ENCODE results near the gene SLC35A3. TPM values are rescaled to one million over a fixed set of nuclear protein-coding genes. Genes with fewer than 3 reads are reported as not detected.
"Not testable (repeated sequence)": the region's sequence is repeated elsewhere in the genome, so short reads cannot be mapped to it uniquely, and the experiment has no call there.

Gene SLC35A3
- total and polyA plus RNA-seq, 7 experiments from 2014 or later = 13.9 to 31.6 (median 24.2) TPM

DNA sequence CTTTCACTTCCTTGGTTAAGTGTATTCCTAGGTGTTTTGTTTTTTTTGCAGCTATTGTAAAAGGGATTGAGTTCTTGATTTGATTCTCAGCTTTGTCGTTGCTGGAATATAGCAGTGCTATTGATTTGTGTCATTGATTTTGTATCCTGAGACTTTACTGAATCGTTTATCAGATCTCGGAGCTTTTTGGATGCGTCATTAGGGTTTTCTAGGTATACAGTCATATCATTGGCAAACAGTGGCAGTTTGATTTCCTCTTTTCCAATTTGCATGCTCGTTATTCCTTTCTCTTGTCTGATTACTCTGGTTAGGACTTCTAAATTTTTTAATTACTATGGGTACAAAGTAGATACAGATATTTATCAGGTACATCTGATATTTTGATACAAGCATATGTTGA is 75.4 kb downstream of the SLC35A3 start:
- DNase-seq (no peak), ATAC-seq (no peak)
- intact Hi-C loops (cut with micrococcal nuclease) = no loop called here
- Mint-ChIP-seq H3K4me3 (peak overlapping the region in 8 of 10 donors; percentile 3 to 63 (median 32)), H3K27ac (peak overlapping the region in 2 of 9 donors; percentile 1 to 12), H3K9me3 (peaks cover 0 to 10% (median 0%) of the 10 kb centered on the region in 11 donors), H3K4me1 (peaks cover 60 to 97% (median 86%) of the 10 kb centered on the region in 7 donors), H3K36me3 (peaks cover 4 to 37% (median 28%) of the 10 kb centered on the region in 5 donors), H3K27me3 (no peaks in the 10 kb centered on the region)
- no peak overlapping the region for H3K4me3 ChIP-seq (ENCODE audit: low read length)
- POLR2A ChIA-PET = no interaction called here
- no peaks in the 10 kb centered on the region for H3K9me3 ChIP-seq (ENCODE audit: control insufficient read depth in 2 of 3, low read length in 3 of 3)
- H3K27me3 ChIP-seq (ENCODE audit: control insufficient read depth in 2 of 2, insufficient read depth in 2 of 2, low read length in 2 of 2) = no peaks in the 10 kb centered on the region
- peaks cover 0 to 4% (median 0%) of the 10 kb centered on the region in 3 experiments for H3K36me3 ChIP-seq (ENCODE audit: control insufficient read depth in 2 of 3, insufficient read depth in 3 of 3, low read length in 3 of 3)
- CTCF ChIA-PET = interaction anchor here (0.7 kb wide), 1 partner anchor 414 kb away, joined by 3 read pairs; no protein-coding TSS in a partner anchor
- H3K27ac ChIP-seq (ENCODE audit: low read depth, low read length) = no peak overlapping the region
- peaks cover 12 to 49% of the 10 kb centered on the region in 2 donors for H3K4me1 ChIP-seq (ENCODE audit: control insufficient read depth in 2 of 2, insufficient read depth in 2 of 2, low read length in 2 of 2)

DNA sequence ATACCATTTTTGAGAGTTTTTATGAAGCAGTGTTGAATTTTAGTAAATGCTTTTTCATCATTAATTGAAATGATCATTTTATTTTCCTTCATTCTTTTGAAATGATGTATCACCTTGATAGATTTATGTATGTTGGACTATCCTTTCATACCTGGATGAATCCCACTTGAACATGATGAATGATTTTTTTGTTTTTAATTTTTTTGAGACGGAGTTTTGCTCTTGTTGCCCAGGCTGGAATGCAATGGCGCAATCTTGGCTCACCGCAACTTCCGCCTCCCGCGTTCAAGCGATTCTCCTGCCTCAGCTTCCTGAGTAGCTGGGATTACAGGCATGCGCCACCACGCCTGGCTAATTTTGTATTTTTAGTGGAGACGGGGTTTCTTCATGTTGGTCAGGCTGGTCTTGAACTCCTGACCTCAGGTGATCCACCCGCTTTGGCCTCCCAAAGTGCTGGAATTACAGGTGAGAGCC is 77.5 kb downstream of the SLC35A3 start:
- peak overlapping the region; percentile 1 to 77 (median 59) for H3K4me3 Mint-ChIP-seq
- H3K36me3 Mint-ChIP-seq = peaks cover 4 to 46% (median 36%) of the 10 kb centered on the region in 5 donors
- H3K27ac Mint-ChIP-seq = peak overlapping the region in 7 of 9 donors; percentile 30 to 84 (median 67)
- peaks cover 0 to 10% (median 0%) of the 10 kb centered on the region in 11 donors for H3K9me3 Mint-ChIP-seq
- H3K4me1 Mint-ChIP-seq = peaks cover 48 to 91% (median 82%) of the 10 kb centered on the region in 7 donors
- H3K27me3 Mint-ChIP-seq; DNase-seq; H3K4me3 ChIP-seq (ENCODE audit: low read length); ATAC-seq; H3K27me3 ChIP-seq (ENCODE audit: control insufficient read depth in 2 of 2, insufficient read depth in 2 of 2, low read length in 2 of 2); H3K9me3 ChIP-seq (ENCODE audit: control insufficient read depth in 2 of 3, low read length in 3 of 3): not testable (repeated sequence)
- intact Hi-C loops (cut with micrococcal nuclease) = loop anchor here in 1 of 2 donors (2.0 kb wide), 1 partner anchor 14 kb away; no protein-coding TSS in a partner anchor
- Histone ChIP-seq H3K36me3 (ENCODE audit: control insufficient read depth in 2 of 3, insufficient read depth in 3 of 3, low read length in 3 of 3) (peaks cover 0 to 11% (median 0%) of the 10 kb centered on the region in 3 experiments), H3K27ac (ENCODE audit: low read depth, low read length) (peak overlapping the region; percentile 22), H3K4me1 (ENCODE audit: control insufficient read depth in 2 of 2, insufficient read depth in 2 of 2, low read length in 2 of 2) (peaks cover 7 to 42% of the 10 kb centered on the region in 2 donors)
- CTCF ChIA-PET = interaction anchor here (0.6 kb wide), 1 partner anchor 146 kb away, joined by 3 read pairs; no protein-coding TSS in a partner anchor
- POLR2A ChIA-PET = interaction anchor here (1.3 kb wide), 1 partner anchor 9 kb away, joined by 5 read pairs; a partner anchor contains a TSS

DNA sequence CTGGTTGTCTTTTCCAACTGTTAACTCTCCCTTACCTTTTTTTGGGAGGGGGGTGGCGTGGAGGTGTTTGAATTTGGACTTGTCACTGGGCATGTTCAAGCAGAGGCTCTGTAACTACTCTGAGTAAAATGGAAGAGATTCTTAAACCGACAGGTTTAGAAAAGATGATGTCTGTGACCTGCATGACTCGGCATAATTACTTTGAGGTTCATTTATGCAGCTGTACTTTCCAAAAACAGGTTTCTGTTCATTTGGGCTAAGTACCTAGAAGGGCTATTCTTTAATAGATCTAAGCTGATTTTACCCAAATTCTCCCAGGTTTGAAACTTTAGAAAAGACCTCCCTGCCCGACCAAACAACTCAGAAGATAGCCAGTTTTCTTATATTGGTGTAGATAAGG is 80.3 kb downstream of the SLC35A3 start:
- ATAC-seq = no peak
- Histone ChIP-seq H3K27me3 (ENCODE audit: control insufficient read depth in 2 of 2, insufficient read depth in 2 of 2, low read length in 2 of 2) (no peaks in the 10 kb centered on the region), H3K27ac (ENCODE audit: low read depth, low read length) (no peak overlapping the region), H3K9me3 (ENCODE audit: control insufficient read depth in 2 of 3, low read length in 3 of 3) (no peaks in the 10 kb centered on the region), H3K36me3 (ENCODE audit: control insufficient read depth in 2 of 3, insufficient read depth in 3 of 3, low read length in 3 of 3) (peaks cover 0 to 11% (median 0%) of the 10 kb centered on the region in 3 experiments), H3K4me1 (ENCODE audit: control insufficient read depth in 2 of 2, insufficient read depth in 2 of 2, low read length in 2 of 2) (peaks cover 7 to 34% of the 10 kb centered on the region in 2 donors), H3K4me3 (ENCODE audit: low read length) (no peak overlapping the region)
- intact Hi-C loops (cut with micrococcal nuclease) = no loop called here
- POLR2A ChIA-PET = no interaction called here
- H3K9me3 Mint-ChIP-seq = peaks cover 0 to 1% (median 0%) of the 10 kb centered on the region in 11 donors
- no peak overlapping the region for H3K4me3 Mint-ChIP-seq
- H3K36me3 Mint-ChIP-seq = peaks cover under 1 to 31% (median 18%) of the 10 kb centered on the region in 5 donors
- CTCF ChIA-PET = no interaction called here
- H3K27me3 Mint-ChIP-seq = no peaks in the 10 kb centered on the region
- DNase-seq = no peak
- peaks cover 30 to 79% (median 70%) of the 10 kb centered on the region in 7 donors for H3K4me1 Mint-ChIP-seq
- H3K27ac Mint-ChIP-seq = peak overlapping the region in 2 of 9 donors; percentile 4 to 50

DNA sequence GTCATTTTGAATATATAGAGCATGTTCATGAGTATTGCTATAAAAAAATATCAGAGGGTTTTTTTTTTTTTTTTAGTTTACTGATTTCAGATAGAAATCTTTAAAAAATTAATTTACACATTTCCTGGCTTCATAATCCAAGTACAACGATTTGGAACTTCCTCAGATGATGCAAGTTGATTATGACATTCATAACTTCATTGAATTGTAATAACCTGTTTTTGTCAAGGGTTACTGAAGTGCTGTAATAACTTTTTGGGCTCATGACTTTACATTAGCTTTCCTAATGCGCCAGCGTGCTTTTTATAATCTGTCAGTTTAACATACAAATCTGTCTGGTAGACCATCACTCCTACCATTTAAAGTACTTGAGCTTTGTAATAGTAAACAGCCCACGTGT is 81.6 kb downstream of the SLC35A3 start:
- ATAC-seq (no peak), DNase-seq (no peak)
- H3K4me1 Mint-ChIP-seq = peaks cover 25 to 72% (median 65%) of the 10 kb centered on the region in 7 donors
- Histone ChIP-seq H3K27ac (ENCODE audit: low read depth, low read length) (no peak overlapping the region), H3K4me1 (ENCODE audit: control insufficient read depth in 2 of 2, insufficient read depth in 2 of 2, low read length in 2 of 2) (peaks cover 7 to 32% of the 10 kb centered on the region in 2 donors), H3K4me3 (ENCODE audit: low read length) (no peak overlapping the region), H3K27me3 (ENCODE audit: control insufficient read depth in 2 of 2, insufficient read depth in 2 of 2, low read length in 2 of 2) (no peaks in the 10 kb centered on the region), H3K36me3 (ENCODE audit: control insufficient read depth in 2 of 3, insufficient read depth in 3 of 3, low read length in 3 of 3) (peaks cover 0 to 17% (median 0%) of the 10 kb centered on the region in 3 experiments), H3K9me3 (ENCODE audit: control insufficient read depth in 2 of 3, low read length in 3 of 3) (no peaks in the 10 kb centered on the region)
- CTCF ChIA-PET = no interaction called here
- H3K36me3 Mint-ChIP-seq = peaks cover 5 to 32% (median 20%) of the 10 kb centered on the region in 5 donors
- no peaks in the 10 kb centered on the region for H3K27me3 Mint-ChIP-seq
- POLR2A ChIA-PET = interaction anchor here (0.6 to 1.2 kb wide), 2 partner anchors 10 to 1032 kb away, joined by 3 to 4 read pairs; no protein-coding TSS in a partner anchor
- intact Hi-C loops (cut with micrococcal nuclease) = no loop called here
- no peaks in the 10 kb centered on the region for H3K9me3 Mint-ChIP-seq
- peak overlapping the region in 1 of 9 donors; percentile 58 for H3K27ac Mint-ChIP-seq
- H3K4me3 Mint-ChIP-seq = peak overlapping the region in 1 of 10 donors; percentile 20

- Histone ChIP-seq H3K4me3 (ENCODE audit: low read length) (no peak overlapping the region), H3K4me1 (ENCODE audit: control insufficient read depth in 2 of 2, insufficient read depth in 2 of 2, low read length in 2 of 2) (peaks cover 5 to 27% of the 10 kb centered on the region in 2 donors), H3K27me3 (ENCODE audit: control insufficient read depth in 2 of 2, insufficient read depth in 2 of 2, low read length in 2 of 2) (no peaks in the 10 kb centered on the region), H3K9me3 (ENCODE audit: control insufficient read depth in 2 of 3, low read length in 3 of 3) (no peaks in the 10 kb centered on the region), H3K36me3 (ENCODE audit: control insufficient read depth in 2 of 3, insufficient read depth in 3 of 3, low read length in 3 of 3) (peaks cover 0 to 20% (median 0%) of the 10 kb centered on the region in 3 experiments), H3K27ac (ENCODE audit: low read depth, low read length) (no peak overlapping the region)
- DNase-seq = no peak
- H3K27me3 Mint-ChIP-seq = no peaks in the 10 kb centered on the region
- ChIA-PET POLR2A (interaction anchor here (0.6 to 1.2 kb wide), 2 partner anchors 10 to 1031 kb away, joined by 3 to 4 read pairs; no protein-coding TSS in a partner anchor), CTCF (no interaction called here)
- peak overlapping the region in 1 of 10 donors; percentile 20 for H3K4me3 Mint-ChIP-seq
- no peak for ATAC-seq
- H3K4me1 Mint-ChIP-seq = peaks cover 20 to 72% (median 65%) of the 10 kb centered on the region in 7 donors
- H3K36me3 Mint-ChIP-seq = peaks cover 6 to 33% (median 24%) of the 10 kb centered on the region in 5 donors
- intact Hi-C loops (cut with micrococcal nuclease) = no loop called here
- H3K9me3 Mint-ChIP-seq = no peaks in the 10 kb centered on the region
- H3K27ac Mint-ChIP-seq = peak overlapping the region in 2 of 9 donors; percentile 16 to 58
Observed at GRCh38 chr1:100051893-100052292, 82.1 kb downstream of the SLC35A3 start.

DNA sequence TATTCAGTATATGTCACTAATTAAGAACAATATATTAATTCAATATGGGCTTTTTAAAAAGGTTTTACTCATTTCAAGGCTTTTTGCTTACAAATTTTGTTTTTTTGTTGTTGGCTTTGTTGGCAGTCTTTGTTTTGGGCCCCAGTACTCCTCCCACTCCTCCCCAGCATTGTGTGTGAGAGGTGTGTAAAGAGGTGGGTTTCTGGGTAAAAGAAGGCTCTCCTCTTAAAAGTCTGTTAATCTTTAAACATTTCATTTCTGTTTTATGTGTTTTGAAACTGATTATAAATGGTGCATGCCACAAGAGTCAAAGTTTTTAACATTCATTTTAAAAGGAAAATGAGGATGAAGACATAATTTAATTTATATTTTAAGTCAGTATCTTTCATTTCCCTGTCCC is 83.3 kb downstream of the SLC35A3 start:
- ChIA-PET CTCF (interaction anchor here (0.7 kb wide), 1 partner anchor 1141 kb away, joined by 5 read pairs; no protein-coding TSS in a partner anchor), POLR2A (no interaction called here)

More for the DNA sequence above, 83.3 kb downstream of the SLC35A3 start:
- Histone ChIP-seq H3K4me3 (ENCODE audit: low read length) (no peak overlapping the region), H3K27me3 (ENCODE audit: control insufficient read depth in 2 of 2, insufficient read depth in 2 of 2, low read length in 2 of 2) (no peaks in the 10 kb centered on the region), H3K4me1 (ENCODE audit: control insufficient read depth in 2 of 2, insufficient read depth in 2 of 2, low read length in 2 of 2) (peaks cover 0 to 16% of the 10 kb centered on the region in 2 donors), H3K9me3 (ENCODE audit: control insufficient read depth in 2 of 3, low read length in 3 of 3) (no peaks in the 10 kb centered on the region), H3K36me3 (ENCODE audit: control insufficient read depth in 2 of 3, insufficient read depth in 3 of 3, low read length in 3 of 3) (peaks cover 0 to 26% (median 0%) of the 10 kb centered on the region in 3 experiments), H3K27ac (ENCODE audit: low read depth, low read length) (no peak overlapping the region)
- DNase-seq (no peak), ATAC-seq (no peak)
- H3K4me3 Mint-ChIP-seq = no peak overlapping the region
- no peaks in the 10 kb centered on the region for H3K9me3 Mint-ChIP-seq
- H3K4me1 Mint-ChIP-seq = peaks cover 17 to 64% (median 58%) of the 10 kb centered on the region in 7 donors
- intact Hi-C loops (cut with micrococcal nuclease) = no loop called here
- peaks cover 6 to 38% (median 25%) of the 10 kb centered on the region in 5 donors for H3K36me3 Mint-ChIP-seq
- no peaks in the 10 kb centered on the region for H3K27me3 Mint-ChIP-seq
- peak overlapping the region in 3 of 9 donors; percentile 4 to 30 (median 8) for H3K27ac Mint-ChIP-seq
